Tongue (tissue), 2 donors: ENCODE data around the gene MRPL45. TPM values are rescaled to one million over a fixed set of nuclear protein-coding genes. Genes with fewer than 3 reads are reported as not detected.
A peak's percentile ranks its signal among the peaks of the same experiment; 100 is the strongest.
"Not testable (repeated sequence)": the region's sequence is repeated elsewhere in the genome, so short reads cannot be mapped to it uniquely, and the experiment has no call there.

Experiments
- DNase-seq: peaks from one replicate; pipeline ENCODE4 v3.0.0-alpha.2; 2015
- total RNA-seq: library from RNA; depleted of rRNA; stranded (reverse); fragments of >200 nt; gene quantifications from one replicate; pipeline ENCODE4 v1.2.3, GENCODE V29; 2014

Gene MRPL45
- total RNA-seq = 33.5 TPM

GRCh38 chr17:38296834-38297517 is at the start of gene MRPL45:
TSS of gene MRPL45 (plus strand) at chr17:38297168. CDS start at chr17:38297184, 16 bp downstream.
- DNase-seq = peak; percentile 99

DNA sequence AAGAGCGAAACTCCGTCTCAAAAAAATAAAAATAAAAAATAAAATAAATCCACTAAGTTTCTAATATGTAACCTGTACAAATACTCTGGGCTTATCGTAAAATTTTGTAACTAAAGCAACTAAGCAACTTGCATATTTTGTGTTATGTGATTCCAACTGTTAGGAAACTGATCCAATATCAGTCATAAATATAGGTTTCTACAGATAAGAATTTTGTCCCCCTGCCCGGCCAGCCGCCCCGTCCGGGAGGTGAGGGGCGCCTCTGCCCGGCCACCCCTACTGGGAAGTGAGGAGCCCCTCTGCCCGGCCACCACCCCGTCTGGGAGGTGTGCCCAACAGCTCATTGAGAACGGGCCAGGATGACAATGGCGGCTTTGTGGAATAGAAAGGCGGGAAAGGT is 43.8 kb upstream of the MRPL45 start:
- not testable (repeated sequence) for DNase-seq

GRCh38 chr17:38254357-38254756 is 42.6 kb upstream of the MRPL45 start:
- not testable (repeated sequence) for DNase-seq

DNA sequence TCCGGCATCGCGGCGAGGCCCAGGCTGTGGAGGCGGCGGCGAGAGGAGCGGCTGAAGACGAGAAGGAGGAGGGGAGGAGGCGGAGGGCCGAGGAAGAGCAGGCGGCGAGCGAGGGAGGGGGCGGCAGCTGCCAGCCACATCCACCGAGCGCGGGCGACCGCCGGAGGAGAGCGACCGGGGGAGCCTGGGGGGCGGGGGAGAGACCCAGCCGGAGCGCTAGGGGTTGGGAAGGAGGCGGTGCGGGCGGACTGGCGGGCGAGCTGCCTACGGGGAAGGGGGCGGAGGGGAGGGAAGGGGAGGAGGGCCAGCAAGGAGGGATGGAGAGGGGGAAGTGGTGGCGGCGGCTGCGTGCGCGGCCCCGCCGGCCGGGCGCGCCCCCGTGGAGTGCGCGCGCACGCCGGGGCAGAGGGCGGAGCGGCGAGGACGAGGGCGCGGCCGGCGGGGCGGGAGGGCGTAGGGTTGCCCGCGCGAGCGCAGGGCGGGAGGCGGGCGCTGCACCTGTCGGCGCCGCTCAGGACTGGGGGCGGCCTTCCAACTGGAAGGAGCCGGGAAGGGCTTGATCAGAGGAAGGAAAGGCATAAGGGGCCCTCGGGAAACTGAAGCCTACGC is 39.9 kb upstream of the MRPL45 start:
- peak; percentile 93 for DNase-seq

- not testable (repeated sequence) for DNase-seq
Observed at GRCh38 chr17:38265974-38266506, 30.9 kb upstream of the MRPL45 start.

- not testable (repeated sequence) for DNase-seq
Observed at GRCh38 chr17:38266571-38266970, 30.4 kb upstream of the MRPL45 start.

GRCh38 chr17:38268138-38268537 is 28.8 kb upstream of the MRPL45 start:
- DNase-seq = not testable (repeated sequence)

- not testable (repeated sequence) for DNase-seq
Observed at GRCh38 chr17:38269045-38269444, 27.9 kb upstream of the MRPL45 start.

GRCh38 chr17:38269552-38269951 is 27.4 kb upstream of the MRPL45 start:
- DNase-seq = not testable (repeated sequence)

DNA sequence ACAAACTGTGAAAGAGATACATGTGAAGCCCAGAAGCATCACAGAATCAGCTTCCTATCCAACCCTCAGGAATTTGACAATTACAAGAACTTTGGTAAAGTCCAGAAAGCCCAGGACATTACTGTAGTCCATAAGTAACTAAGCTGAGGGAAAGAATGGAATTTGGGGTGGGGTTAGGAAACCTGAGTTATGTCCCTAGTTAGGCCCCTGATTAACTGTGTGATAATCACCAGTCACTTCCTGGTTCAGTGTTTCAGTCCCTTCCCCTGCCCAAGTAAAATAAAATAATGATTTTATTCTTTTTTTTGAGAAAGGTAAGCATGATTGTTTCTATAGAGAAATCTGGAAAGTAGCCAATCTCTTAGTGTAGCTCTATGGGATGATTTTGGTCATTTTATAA is 11.0 kb upstream of the MRPL45 start:
- not testable (repeated sequence) for DNase-seq

- peak; percentile 89 for DNase-seq
Observed at GRCh38 chr17:38286501-38287091, 10.4 kb upstream of the MRPL45 start.

GRCh38 chr17:38288217-38288827 is 8.6 kb upstream of the MRPL45 start:
- peak; percentile 40 for DNase-seq

DNA sequence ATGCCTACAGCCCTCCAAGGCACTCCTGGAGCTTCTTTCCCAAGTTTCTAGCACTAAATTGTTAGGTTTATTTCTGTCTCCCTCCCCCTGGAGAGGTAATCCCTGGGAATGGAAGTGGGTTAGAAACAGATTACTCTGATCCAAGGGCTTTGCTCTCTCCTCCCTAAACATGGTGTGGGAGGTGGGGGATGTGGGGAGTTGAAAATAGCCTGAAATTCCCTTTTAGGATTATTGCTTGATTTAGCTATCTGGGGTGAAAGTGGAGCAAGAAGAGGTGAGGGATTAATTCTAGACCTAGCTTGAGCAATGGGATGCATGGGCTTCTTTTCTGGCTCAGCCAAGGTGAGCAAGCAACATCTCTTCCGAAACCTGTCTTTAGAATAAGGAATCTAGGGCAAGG is 7.2 kb upstream of the MRPL45 start:
- not testable (repeated sequence) for DNase-seq

DNA sequence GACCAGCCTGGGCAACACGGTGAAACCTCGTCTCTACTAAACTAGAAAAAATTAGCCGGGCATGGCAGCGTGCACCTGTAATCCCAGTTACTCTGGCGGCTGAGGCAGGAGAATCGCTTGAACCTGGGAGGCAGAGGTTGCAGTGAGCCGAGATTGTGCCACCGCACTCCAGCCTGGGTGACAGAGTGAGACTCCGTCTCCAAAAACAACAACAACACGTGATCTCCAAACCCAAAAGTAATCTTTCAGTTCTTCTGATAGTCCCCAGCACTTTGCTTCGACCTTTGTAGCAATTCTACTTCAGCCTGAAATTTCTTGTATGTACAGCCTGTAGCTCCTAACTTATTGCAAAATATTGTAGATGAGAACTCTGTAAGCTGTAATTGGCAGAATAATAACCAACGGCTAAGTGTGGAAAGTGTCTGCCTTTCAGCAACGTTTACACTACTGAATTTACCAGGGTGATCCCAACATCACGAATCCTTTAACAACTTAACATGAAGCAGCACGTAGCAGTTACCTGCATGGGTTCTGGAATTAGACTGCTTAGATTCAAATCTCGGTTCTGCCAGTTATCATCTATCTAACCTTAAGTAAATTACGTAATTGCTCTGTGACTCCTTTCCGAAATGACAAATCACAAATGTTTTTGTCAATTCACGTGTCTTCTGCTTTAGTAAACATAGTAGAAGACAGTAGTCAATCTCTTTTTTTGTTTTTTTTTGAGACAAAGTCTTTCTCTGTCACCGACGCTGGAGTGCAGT is 1.2 kb upstream of the MRPL45 start:
- DNase-seq = not testable (repeated sequence)

- DNase-seq = no peak
Observed at GRCh38 chr17:38315497-38315896, 18.5 kb downstream of the MRPL45 start.

DNA sequence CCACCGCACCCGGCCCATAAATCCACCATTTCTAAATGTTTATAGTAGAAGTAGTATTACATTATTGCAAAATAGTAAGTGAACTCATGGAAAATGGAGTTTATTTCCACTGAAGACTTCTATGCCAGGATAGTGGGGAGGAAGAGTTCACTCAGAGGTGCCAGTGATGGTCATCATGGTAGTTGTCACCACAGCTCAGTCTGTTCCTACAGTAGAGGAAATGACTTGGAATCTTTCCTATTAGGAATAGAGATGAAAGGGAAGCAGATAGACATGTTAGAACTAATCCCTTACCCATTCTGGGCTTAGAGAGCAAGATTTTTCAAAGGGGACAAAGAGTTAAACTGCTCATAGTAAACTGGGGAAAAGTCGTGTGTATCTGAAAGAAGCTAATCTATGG is 20.1 kb downstream of the MRPL45 start:
- DNase-seq = no peak

DNA sequence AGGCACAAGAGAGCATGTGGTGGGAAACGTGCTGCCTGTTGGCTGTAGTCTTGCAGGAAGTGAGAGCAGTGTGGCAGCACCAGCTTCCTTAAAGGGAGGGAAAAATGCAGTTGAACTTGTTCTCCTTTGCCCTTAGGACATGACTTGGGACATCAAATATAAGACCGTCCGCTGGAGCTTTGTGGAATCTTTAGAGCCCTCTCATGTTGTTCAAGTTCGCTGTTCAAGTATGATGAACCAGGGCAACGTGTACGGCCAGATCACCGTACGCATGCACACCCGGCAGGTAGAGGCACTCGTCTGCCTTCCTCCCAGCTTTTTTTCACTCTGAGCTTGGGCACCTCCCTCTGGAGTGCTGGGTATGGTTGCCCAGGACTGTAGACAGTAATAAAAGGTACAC is 23.5 kb downstream of the MRPL45 start:
- peak; percentile 31 for DNase-seq

- DNase-seq = peak; percentile 73
Observed at GRCh38 chr17:38322156-38322779, 25.3 kb downstream of the MRPL45 start.

- DNase-seq = no peak
Observed at GRCh38 chr17:38322897-38323296, 25.9 kb downstream of the MRPL45 start.

DNA sequence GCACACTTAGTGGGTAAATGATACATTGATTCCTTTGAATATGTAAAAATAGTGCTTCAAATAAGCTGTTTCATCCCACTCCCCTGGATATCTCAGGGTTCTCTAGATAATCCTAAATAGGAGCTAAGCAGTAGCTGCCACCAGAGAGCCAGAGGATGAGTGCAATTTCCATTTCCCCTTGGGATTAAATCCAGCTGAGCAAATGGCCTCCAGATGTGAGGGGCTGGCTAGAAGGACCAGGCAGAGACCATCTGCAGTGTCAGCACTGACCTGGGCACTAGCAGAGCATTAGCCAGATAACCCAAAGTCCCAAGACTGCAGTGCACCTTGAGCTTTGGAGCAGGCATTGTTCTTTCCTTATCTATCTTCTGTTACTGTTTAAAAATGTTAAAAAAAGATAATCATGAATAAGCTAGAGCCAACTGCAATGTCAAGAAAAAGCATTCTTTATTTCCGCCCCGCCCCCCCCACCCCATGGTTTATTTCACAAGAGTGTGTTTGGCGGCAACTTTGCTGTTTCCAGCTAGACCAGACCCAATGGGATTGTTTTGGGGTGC is 27.3 kb downstream of the MRPL45 start:
- DNase-seq = no peak

DNA sequence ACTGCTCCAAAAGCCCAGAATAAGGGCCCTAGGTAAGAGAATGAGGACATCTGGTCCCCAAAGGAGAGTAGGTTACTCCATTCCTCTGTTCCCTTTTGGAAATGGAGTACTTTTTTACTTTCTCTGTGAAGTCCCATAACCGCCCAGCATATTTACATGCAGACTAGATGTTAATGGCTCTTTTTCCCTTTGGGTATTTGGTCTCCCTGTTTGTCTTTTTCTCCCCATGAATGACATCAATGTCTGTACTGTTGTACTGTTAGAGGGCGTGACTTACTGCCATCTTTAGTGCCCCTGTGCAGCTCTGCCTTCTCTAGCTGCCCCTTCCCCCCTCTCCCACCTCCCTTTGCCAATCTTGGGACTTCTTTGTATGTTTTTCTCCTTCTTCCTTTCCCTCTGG is 27.8 kb downstream of the MRPL45 start:
- DNase-seq = no peak
